ENCODE results near the gene STEAP1B. TPM values are rescaled to one million over a fixed set of nuclear protein-coding genes. Genes with fewer than 3 reads are reported as not detected.
A peak's percentile ranks its signal among the peaks of the same experiment; 100 is the strongest.

Gene STEAP1B
- total RNA-seq, 2 experiments from 2014 or later = 0.69 to 2.1 TPM

DNA sequence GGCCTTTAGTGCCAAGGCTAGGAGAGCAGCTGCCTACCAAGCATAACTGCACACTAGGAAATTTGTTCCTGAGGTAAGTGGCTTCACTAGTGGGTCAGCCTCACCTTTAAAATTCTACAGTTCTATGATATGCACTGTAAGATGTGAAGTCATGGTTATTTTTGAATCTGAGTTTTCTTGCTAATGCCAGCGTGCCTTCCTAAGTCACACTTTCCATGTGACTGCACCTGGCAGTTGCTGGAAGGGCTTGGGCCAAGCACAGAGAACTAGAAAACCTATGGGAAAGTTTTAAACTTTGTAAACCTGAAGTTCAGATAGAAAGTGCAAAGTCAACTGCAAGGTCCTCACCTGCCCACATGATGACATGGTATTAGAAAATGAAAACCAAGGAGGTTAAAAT, 42.5 kb downstream of the STEAP1B start:
- Histone ChIP-seq H3K4me2 (ENCODE audit: low read length) (no peak overlapping the region), H3K27ac (ENCODE audit: low read depth, low read length, poor library complexity, severe bottlenecking) (no peak overlapping the region), H3K4me1 (ENCODE audit: insufficient read depth, low read length, poor library complexity, severe bottlenecking) (peaks cover 20% of the 10 kb centered on the region), H3K79me2 (ENCODE audit: insufficient read depth, low read depth, low read length) (no peaks in the 10 kb centered on the region), H3K4me3 (ENCODE audit: low read depth, low read length, poor library complexity, severe bottlenecking) (no peak overlapping the region), H3K9me3 (ENCODE audit: low read length) (no peaks in the 10 kb centered on the region), H3K36me3 (ENCODE audit: insufficient read depth, low read length) (no peaks in the 10 kb centered on the region), H4K20me1 (ENCODE audit: insufficient read depth, low read length) (no peaks in the 10 kb centered on the region), H2AFZ (ENCODE audit: low read length) (no peak overlapping the region), H3K9me2 (ENCODE audit: insufficient read depth, low read length) (no peaks in the 10 kb centered on the region)
- no TSS peak for BruUV-seq (replicated peaks)
- intact Hi-C loops (cut with micrococcal nuclease; ENCODE audit: unreplicated experiment) = no loop called here
- no peak for DNase-seq (ENCODE audit: low spot score)
- POLR2A ChIA-PET = interaction anchor here (0.8 to 2.0 kb wide), 3 partner anchors 12 to 124 kb away, joined by 4 to 11 read pairs (median 7); no protein-coding TSS in a partner anchor
- TF ChIP-seq EZH2phosphoT487 (IDR thresholded peaks at IDR 0.05; ENCODE audit: borderline replicate concordance, low read depth, low read length) = no peak
- CTCF ChIA-PET (ENCODE audit: unreplicated experiment) = interaction anchor here (0.6 kb wide), 1 partner anchor 153 kb away, joined by 3 read pairs; no protein-coding TSS in a partner anchor

DNA sequence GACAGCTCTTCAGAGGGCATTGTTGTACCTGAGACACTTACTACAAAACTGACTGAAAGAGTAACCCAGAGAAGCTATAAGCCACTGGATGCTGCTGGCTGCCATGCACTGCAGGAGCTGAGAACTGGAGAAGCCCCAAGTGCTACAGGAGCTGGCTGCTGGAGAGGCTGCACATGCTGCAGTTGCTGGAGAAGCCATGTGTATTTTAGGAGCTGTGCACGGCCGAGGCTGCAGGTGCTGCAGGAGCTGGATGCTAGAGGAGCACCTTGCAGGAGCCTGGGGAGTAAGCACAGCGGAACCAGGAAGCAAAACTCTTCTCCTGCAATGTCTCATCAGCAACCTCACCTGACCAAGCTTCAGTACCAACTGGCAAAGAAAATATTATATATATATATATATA, 45.5 kb downstream of the STEAP1B start:
- H3K9me2 ChIP-seq (ENCODE audit: insufficient read depth, low read length) = no peaks in the 10 kb centered on the region
- no peaks in the 10 kb centered on the region for H3K79me2 ChIP-seq (ENCODE audit: insufficient read depth, low read depth, low read length)
- TF ChIP-seq, protein P1, sequence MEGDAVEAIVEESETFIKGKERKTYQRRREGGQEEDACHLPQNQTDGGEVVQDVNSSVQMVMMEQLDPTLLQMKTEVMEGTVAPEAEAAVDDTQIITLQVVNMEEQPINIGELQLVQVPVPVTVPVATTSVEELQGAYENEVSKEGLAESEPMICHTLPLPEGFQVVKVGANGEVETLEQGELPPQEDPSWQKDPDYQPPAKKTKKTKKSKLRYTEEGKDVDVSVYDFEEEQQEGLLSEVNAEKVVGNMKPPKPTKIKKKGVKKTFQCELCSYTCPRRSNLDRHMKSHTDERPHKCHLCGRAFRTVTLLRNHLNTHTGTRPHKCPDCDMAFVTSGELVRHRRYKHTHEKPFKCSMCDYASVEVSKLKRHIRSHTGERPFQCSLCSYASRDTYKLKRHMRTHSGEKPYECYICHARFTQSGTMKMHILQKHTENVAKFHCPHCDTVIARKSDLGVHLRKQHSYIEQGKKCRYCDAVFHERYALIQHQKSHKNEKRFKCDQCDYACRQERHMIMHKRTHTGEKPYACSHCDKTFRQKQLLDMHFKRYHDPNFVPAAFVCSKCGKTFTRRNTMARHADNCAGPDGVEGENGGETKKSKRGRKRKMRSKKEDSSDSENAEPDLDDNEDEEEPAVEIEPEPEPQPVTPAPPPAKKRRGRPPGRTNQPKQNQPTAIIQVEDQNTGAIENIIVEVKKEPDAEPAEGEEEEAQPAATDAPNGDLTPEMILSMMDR (conservative IDR thresholded peaks at IDR 0.05; ENCODE audit: low read length) = no peak
- no peak for TF ChIP-seq EZH2phosphoT487 (IDR thresholded peaks at IDR 0.05; ENCODE audit: borderline replicate concordance, low read depth, low read length)
- H4K20me1 ChIP-seq (ENCODE audit: insufficient read depth, low read length) = no peaks in the 10 kb centered on the region
- intact Hi-C loops (cut with micrococcal nuclease; ENCODE audit: unreplicated experiment) = no loop called here
- DNase-seq (ENCODE audit: low spot score) = no peak
- peaks cover 2% of the 10 kb centered on the region; the same call in 1 of the 2 replicates for H3K9me3 ChIP-seq (ENCODE audit: low read length)
- POLR2A ChIA-PET = interaction anchor here (0.6 to 1.6 kb wide), 6 partner anchors 10 to 100 kb away, joined by 3 to 8 read pairs (median 4); no protein-coding TSS in a partner anchor
- H3K27ac ChIP-seq (ENCODE audit: low read depth, low read length, poor library complexity, severe bottlenecking) = no peak overlapping the region
- H2AFZ ChIP-seq (ENCODE audit: low read length) = peak overlapping the region; percentile 18; the same call in 1 of the 2 replicates
- CTCF ChIA-PET (ENCODE audit: unreplicated experiment) = interaction anchor here (1.2 kb wide), 1 partner anchor 15 kb away, joined by 3 read pairs; no protein-coding TSS in a partner anchor
- no peak overlapping the region; the same call in 1 of the 2 replicates for H3K4me2 ChIP-seq (ENCODE audit: low read length)
- no peak overlapping the region for H3K4me3 ChIP-seq (ENCODE audit: low read depth, low read length, poor library complexity, severe bottlenecking)
- peaks cover 33% of the 10 kb centered on the region for H3K4me1 ChIP-seq (ENCODE audit: insufficient read depth, low read length, poor library complexity, severe bottlenecking)
- peaks cover 1% of the 10 kb centered on the region; the same call in 1 of the 2 replicates for H3K36me3 ChIP-seq (ENCODE audit: insufficient read depth, low read length)
- BruUV-seq (replicated peaks) = no TSS peak

DNA sequence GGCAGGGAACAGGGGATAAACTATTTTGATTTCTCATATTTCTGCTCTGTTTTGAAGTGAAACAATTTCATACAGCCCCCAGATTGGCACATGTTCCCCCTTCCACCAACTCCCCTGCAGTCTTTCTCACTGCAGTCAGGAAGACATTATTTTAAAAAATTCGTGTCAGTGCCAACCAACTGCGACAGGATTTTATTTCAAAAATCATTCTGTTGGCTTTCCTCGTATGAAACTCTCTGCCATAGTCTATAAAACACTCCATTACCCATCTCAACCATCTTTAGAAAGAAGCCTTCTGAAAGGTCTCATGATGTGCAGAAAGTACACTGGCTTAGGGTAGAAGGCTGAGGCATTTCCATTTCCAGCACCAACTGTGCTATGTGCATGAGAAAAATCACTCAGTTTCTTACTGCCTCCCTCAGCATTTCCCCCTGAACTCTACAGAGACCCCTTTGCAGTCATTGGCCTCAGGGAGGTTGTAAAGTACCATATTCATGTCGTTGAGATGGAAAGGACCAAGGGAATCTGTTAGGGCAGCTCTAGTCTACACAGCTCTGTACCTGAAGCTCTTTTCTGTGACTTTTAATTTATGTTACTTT, 46.9 kb downstream of the STEAP1B start:
- Histone ChIP-seq H3K4me1 (ENCODE audit: insufficient read depth, low read length, poor library complexity, severe bottlenecking) (peaks cover 43% of the 10 kb centered on the region), H2AFZ (ENCODE audit: low read length) (peak overlapping the region; percentile 75; the same call in 1 of the 2 replicates), H3K4me3 (ENCODE audit: low read depth, low read length, poor library complexity, severe bottlenecking) (peak overlapping the region; percentile 37), H3K9me3 (ENCODE audit: low read length) (peaks cover 6% of the 10 kb centered on the region; the same call in 1 of the 2 replicates), H3K4me2 (ENCODE audit: low read length) (peak overlapping the region; percentile 70), H3K36me3 (ENCODE audit: insufficient read depth, low read length) (peaks cover 4% of the 10 kb centered on the region; the same call in 1 of the 2 replicates), H4K20me1 (ENCODE audit: insufficient read depth, low read length) (no peaks in the 10 kb centered on the region), H3K9me2 (ENCODE audit: insufficient read depth, low read length) (no peaks in the 10 kb centered on the region), H3K27ac (ENCODE audit: low read depth, low read length, poor library complexity, severe bottlenecking) (peak overlapping the region; percentile 31), H3K79me2 (ENCODE audit: insufficient read depth, low read depth, low read length) (no peaks in the 10 kb centered on the region)
- CTCF ChIA-PET (ENCODE audit: unreplicated experiment) = interaction anchor here (1.0 to 1.4 kb wide), 3 partner anchors 97 to 156 kb away, joined by 3 to 4 read pairs (median 4); no protein-coding TSS in a partner anchor
- no peak for TF ChIP-seq EZH2phosphoT487 (IDR thresholded peaks at IDR 0.05; ENCODE audit: borderline replicate concordance, low read depth, low read length)
- TF ChIP-seq, protein P1 (conservative IDR thresholded peaks at IDR 0.05; ENCODE audit: low read length) = peak; percentile 66
- peak; percentile 68 for DNase-seq (ENCODE audit: low spot score)
- POLR2A ChIA-PET = interaction anchor here (0.6 to 2.7 kb wide), 11 partner anchors 8 to 284 kb away, joined by 3 to 8 read pairs (median 3); no protein-coding TSS in a partner anchor
- intact Hi-C loops (cut with micrococcal nuclease; ENCODE audit: unreplicated experiment) = no loop called here
- no TSS peak for BruUV-seq (replicated peaks)
